Measurements from ENCODE around the gene LCN15. TPM values are rescaled to one million over a fixed set of nuclear protein-coding genes. Genes with fewer than 3 reads are reported as not detected.
"Not testable (repeated sequence)": the region's sequence is repeated elsewhere in the genome, so short reads cannot be mapped to it uniquely, and the experiment has no call there.

Gene LCN15
- total RNA-seq, 1 experiment from 2014 or later, result 0.05 TPM

- TF ChIP-seq CTCF (IDR thresholded peaks at IDR 0.05), result peak; percentile 84
- peak; percentile 85 for ATAC-seq
- H3K27me3 ChIP-seq (ENCODE audit: control insufficient read depth, insufficient read depth, low read length); H3K27ac ChIP-seq (ENCODE audit: low read length); H3K36me3 ChIP-seq (ENCODE audit: control insufficient read depth, insufficient read depth, low read length); intact Hi-C loops (cut with micrococcal nuclease; ENCODE audit: unreplicated experiment); POLR2A ChIA-PET; H3K4me3 ChIP-seq (ENCODE audit: low read depth in 2 of 2, low read length in 2 of 2); H3K4me1 ChIP-seq (ENCODE audit: control insufficient read depth, insufficient read depth, low read length); in situ Hi-C loops (cut with HindIII; ENCODE audit: low pct_unique_long_range_greater_than_20kb, low sequenced_read_pairs); CTCF ChIA-PET; H3K9me3 ChIP-seq (ENCODE audit: control insufficient read depth, insufficient read depth, low read depth, low read length); BruUV-seq (replicated peaks); DNase-seq (ENCODE audit: low read depth, low spot score): not testable (repeated sequence)
Observed at GRCh38 chr9:136760834-136761544, 3.3 kb downstream of the LCN15 start.

- intact Hi-C loops (cut with micrococcal nuclease; ENCODE audit: unreplicated experiment), result no loop called here
- H3K27ac ChIP-seq (ENCODE audit: low read length), result no peak overlapping the region
- ChIA-PET CTCF (no interaction called here), POLR2A (no interaction called here)
- peaks cover 3% of the 10 kb centered on the region; the same call in 1 of the 2 replicates for H3K4me1 ChIP-seq (ENCODE audit: control insufficient read depth, insufficient read depth, low read length)
- BruUV-seq (replicated peaks), result no TSS peak
- DNase-seq (ENCODE audit: low read depth, low spot score) (no peak), ATAC-seq (no peak)
- H3K27me3 ChIP-seq (ENCODE audit: control insufficient read depth, insufficient read depth, low read length), result no peaks in the 10 kb centered on the region
- TF ChIP-seq TCF7L2 (IDR thresholded peaks at IDR 0.05; ENCODE audit: low read depth, low read length), result no peak
- no peak for TF ChIP-seq SIN3A (IDR thresholded peaks at IDR 0.05; ENCODE audit: borderline replicate concordance, insufficient read depth, low read depth, low read length)
- no peak for TF ChIP-seq POLR2AphosphoS5 (IDR thresholded peaks at IDR 0.05; ENCODE audit: low read depth, low read length)
- TF ChIP-seq CTCF (IDR thresholded peaks at IDR 0.05), result no peak
- TF ChIP-seq, protein P1, sequence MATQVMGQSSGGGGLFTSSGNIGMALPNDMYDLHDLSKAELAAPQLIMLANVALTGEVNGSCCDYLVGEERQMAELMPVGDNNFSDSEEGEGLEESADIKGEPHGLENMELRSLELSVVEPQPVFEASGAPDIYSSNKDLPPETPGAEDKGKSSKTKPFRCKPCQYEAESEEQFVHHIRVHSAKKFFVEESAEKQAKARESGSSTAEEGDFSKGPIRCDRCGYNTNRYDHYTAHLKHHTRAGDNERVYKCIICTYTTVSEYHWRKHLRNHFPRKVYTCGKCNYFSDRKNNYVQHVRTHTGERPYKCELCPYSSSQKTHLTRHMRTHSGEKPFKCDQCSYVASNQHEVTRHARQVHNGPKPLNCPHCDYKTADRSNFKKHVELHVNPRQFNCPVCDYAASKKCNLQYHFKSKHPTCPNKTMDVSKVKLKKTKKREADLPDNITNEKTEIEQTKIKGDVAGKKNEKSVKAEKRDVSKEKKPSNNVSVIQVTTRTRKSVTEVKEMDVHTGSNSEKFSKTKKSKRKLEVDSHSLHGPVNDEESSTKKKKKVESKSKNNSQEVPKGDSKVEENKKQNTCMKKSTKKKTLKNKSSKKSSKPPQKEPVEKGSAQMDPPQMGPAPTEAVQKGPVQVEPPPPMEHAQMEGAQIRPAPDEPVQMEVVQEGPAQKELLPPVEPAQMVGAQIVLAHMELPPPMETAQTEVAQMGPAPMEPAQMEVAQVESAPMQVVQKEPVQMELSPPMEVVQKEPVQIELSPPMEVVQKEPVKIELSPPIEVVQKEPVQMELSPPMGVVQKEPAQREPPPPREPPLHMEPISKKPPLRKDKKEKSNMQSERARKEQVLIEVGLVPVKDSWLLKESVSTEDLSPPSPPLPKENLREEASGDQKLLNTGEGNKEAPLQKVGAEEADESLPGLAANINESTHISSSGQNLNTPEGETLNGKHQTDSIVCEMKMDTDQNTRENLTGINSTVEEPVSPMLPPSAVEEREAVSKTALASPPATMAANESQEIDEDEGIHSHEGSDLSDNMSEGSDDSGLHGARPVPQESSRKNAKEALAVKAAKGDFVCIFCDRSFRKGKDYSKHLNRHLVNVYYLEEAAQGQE (IDR thresholded peaks at IDR 0.05; ENCODE audit: insufficient read depth in 1 of 2, low read depth in 2 of 2, low read length in 1 of 2), result no peak
- H3K4me3 ChIP-seq (ENCODE audit: low read depth in 2 of 2, low read length in 2 of 2), result no peak overlapping the region
- H3K9me3 ChIP-seq (ENCODE audit: control insufficient read depth, insufficient read depth, low read depth, low read length), result no peaks in the 10 kb centered on the region
- in situ Hi-C loops (cut with HindIII; ENCODE audit: low pct_unique_long_range_greater_than_20kb, low sequenced_read_pairs), result no loop called here
- H3K36me3 ChIP-seq (ENCODE audit: control insufficient read depth, insufficient read depth, low read length), result no peaks in the 10 kb centered on the region
Observed at GRCh38 chr9:136760424-136760823, 3.9 kb downstream of the LCN15 start.

Measured in Panc1 (cell line).